Hepatic stellate cell (primary cell): Measurements from ENCODE around the gene TRIL.

Experiments used
- DNase-seq: peaks from one replicate; pipeline ENCODE4 v3.0.0; 2011; ENCODE audit warnings: low spot score

Gene TRIL

DNA sequence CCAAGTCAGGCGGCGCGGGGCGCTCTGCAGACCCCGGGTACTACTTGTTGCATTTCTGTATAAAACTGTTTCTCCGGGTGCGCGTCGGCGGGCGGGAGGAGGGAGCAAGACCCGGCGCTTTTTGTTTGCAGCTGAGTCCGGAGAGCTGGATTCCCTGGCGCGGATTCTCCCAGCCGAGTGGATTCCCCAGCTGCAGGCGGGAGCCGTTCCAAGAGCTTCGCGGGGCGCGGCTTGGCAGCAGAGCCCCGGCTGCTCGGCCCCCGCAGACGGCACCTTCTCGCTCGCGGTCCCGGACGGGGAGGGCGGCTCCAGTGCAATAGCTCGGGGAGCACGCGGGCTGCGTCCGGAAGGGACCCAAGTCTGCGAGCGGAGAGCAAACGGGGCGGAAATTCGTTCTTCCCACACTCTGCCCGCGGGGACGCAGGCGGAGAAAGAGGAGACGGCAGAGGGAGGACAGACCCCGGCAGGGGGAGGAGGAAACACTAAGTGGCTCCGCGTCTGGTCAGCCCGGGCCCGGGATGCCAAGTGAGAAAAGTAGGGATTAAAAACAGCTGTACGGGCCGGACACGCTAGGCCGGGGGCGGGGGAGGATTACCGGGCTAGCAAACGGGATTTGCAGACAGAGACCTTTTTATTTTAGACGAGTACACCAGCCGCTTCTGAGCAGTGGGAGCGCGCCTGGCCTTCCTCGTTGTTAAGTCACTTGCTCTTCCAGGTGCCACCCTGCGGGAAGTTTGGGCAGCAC is at the start of gene TRIL:
TRIL (minus strand) TSS at position 96 of the 745 bp plus-strand sequence. CDS start 284 bp downstream, outside the sequence.
- DNase-seq, result peak; percentile 43

DNA sequence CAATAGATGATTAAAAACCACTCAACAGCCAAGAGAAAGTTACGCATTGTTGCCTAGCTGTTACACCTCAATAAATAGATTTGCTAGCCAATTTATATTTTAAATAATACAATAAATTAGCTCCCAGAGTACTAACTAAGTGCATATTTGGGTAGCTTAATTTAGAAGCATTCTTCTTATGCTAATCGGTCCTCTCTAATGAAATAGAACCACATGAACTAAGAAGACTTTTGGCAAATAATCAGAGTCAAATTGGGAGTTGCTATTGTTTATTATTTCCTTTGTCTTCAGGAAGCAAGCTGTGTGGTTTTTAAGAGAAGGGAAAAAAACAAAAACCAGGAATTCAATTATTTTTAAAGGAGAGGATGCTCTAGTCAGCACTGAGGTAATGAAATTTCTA is 49.0 kb upstream of the TRIL start:
- no peak for DNase-seq

DNA sequence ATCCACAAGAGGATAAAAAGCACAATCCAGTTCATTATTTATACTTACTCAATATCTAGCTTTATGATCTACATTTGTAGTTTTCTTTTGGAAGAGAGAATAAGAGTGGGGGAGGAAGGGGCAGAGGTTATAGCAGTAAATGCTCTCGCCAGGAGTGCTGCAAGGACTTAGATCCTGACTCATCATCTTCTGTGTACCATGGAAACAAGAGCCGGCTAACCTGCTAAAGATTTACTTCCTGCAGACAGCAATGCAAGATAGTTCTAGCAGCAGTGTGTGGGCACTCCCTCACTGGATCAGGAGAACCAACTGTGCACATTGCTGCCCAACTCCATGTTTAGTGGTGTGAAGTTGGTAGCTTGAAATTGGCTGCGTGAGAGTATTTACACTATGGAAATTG is 47.7 kb upstream of the TRIL start:
- no peak for DNase-seq

- DNase-seq, result no peak
Measured at GRCh38 chr7:29005406-29005805, 47.3 kb upstream of the TRIL start.

- DNase-seq, result no peak
Measured at GRCh38 chr7:29003703-29004102, 45.6 kb upstream of the TRIL start.

GRCh38 chr7:29000717-29001076 is 42.6 kb upstream of the TRIL start:
- no peak for DNase-seq

GRCh38 chr7:28999895-29000716 is 42.0 kb upstream of the TRIL start:
- no peak for DNase-seq

DNA sequence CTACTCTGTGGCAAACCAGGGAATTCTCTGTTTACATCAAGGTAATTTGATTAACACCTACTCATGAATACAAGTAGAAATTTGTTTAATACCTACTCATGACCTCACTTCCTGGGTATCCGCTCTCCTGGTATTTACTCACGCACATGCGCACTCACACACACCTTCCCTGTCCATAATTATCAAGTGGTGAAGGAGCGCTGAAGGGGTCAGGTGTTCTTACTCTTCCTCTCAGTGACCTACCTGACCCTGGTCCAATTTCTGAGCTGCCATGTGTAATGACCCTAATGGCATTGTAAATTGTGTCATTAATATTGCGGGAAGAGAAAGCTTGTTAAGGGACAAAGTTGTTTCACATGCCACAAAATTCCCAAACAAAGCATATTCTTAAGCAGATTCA is 41.3 kb upstream of the TRIL start:
- no peak for DNase-seq

- no peak for DNase-seq
Measured at GRCh38 chr7:28998105-28998504, 40.0 kb upstream of the TRIL start.

DNA sequence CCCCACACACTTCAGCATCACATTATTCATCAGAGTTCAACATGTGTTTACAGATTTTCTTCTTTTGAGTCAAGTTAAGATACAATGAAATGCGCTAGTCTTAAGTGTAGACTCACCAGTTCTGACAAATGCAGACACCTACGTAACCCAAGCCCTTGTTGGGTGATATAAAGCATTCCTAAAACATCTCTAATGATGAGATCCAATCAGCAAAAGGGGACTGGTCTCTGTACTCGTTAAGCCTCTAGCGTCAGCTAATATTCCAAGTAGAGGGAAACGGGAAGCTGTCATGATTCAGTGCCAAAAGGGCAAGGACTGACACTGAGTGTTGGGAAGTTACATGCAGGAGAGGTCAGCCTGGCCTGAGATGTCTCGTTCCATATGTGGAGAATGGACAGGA is 38.7 kb upstream of the TRIL start:
- DNase-seq, result no peak

DNA sequence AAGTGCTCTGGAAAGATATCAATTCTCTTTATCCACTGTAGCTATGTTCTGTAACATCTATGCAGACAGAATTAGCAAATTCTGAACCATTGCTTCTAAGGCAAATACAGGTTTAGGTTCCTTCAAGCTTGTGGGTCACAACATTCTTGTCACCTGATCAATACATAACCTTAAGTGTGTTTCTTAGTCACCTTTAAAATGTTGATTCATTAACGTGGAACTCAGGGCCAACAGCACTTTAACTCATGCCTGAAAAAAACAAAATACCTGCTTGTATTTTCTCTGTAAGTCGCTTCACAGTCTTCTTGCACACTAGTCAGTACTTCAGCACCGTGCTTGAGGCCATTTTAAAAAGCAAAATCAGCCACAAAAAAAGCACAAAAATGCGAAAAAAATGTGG is 35.2 kb upstream of the TRIL start:
- DNase-seq, result no peak

DNA sequence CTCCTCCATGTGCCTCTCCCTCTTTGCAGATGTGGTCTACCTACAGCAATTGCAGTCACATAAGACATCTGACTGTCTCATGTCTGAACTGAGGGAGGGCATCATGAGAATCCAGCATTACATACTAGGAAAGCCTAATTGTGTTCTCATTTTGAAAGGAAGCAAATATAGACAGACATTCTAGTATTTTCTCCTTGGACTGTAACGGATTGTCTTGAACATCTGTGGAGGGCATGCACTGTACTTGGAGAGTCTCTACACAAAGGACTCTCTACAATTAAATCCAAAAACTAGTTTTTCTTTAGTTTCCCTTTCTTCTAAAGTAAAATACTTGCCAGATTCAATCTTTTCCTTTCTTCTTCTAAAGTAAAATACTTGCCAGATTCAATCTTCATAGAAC is 34.7 kb upstream of the TRIL start:
- DNase-seq, result no peak

DNA sequence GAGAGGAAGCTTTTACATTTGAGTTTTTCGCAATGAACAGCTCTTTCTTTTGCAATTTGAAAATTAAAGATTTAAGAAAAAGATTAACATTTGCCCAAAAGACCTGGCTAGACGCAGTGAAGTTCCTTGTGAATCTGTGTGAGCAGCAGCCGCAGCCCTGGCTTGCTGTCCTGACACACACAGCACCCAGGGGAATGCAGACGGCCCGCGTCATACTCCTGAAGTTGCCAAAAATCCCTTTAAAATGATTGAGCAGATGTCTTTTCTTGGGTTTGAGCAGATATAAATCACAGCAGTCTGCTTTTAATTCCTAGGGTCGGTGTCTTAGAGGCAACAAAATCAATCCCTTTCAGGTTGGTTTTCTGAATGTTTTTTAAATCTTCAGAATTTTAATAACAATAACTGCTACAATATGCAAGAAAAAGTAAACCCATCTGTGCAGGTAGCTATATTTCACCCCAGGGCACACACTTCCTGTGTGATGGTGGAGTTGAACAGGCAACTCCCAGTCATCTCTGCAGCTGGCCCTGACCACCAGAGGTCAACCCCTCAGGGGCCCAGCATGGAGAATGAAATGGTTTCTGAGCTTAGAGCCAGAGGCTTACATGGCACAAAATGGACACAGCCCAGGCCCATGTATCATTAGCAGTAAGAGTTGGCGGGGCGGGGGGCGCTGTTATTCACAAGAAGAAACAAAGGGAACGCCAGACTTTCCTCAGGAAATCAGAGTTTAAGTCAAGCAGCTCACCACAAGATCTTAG is 32.2 kb upstream of the TRIL start:
- no peak for DNase-seq

- DNase-seq, result no peak
Measured at GRCh38 chr7:28989211-28989980, 31.3 kb upstream of the TRIL start.

DNA sequence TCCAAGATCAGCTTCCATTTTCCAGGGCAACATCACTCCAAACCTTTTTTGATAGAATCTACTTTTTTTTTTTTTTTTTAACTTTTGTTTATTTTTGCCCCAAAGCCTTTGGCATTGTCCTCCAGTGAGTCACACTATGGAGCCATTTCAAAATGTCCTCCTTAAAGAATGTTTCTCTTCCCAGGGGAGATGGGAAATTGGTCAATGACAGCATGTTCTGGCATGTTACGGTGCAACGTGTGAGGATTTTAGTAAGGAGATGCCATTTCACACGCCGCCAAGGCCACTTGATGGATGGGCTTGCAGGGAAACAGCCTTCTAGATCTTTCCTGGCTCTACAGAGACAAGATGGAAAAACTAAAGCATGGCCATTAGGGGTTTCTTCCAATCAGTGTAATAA is 30.7 kb upstream of the TRIL start:
- peak; percentile 42 for DNase-seq

- DNase-seq, result no peak
Measured at GRCh38 chr7:28988091-28988490, 30.0 kb upstream of the TRIL start.

DNA sequence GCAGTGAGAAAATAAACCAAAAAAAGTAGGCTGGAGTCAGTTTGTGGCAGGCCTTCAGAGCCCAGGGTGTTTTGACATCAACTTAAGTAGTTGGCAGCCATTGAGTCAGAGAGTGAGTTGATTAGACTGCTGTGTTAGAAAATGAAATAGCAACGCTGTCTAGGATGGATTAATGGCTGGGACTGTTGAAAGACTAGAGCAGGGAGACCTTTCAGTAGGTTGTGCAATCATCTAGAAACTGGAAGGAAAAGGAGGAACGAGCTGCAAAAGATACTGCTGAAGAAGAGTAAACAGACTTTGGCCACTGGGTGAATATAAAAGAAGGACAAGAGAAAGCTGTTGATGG is 28.6 kb upstream of the TRIL start:
- DNase-seq, result no peak

DNA sequence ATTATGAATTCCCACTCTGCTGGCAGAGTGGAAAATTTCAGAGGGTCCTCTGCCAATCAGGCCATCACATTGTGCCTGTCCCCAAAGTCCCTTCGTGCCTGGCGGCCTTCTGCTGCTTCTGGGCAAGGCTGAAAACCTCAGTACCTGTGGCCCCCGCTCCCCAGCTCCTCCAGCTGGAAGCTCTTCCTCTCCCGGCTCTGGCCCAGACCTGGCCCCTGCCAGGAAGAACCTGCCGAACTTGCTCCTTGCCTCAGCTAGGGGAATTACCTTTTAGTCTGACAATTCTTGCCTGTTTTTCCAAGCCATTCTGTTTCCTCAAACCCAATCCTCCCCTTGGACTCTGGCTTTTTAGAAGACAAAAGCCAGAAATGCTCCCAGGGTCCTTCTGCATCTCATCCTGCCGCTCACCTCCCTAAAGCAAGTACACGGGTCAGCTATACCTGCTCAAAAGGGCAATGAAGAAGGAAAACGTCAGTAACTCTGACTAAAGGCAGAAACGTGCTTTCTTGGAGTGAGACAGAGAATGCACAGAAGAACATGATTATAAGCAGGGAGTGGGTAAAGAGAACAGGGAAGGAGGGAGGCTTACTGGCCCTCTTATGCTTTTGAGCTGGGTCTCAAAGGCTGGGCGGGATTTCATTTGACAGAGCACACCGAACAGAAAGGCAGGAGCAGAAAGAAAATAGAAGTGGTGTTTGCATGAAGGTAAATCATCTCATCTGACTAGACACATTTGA is 28.1 kb upstream of the TRIL start:
- DNase-seq, result no peak

GRCh38 chr7:28984631-28985030 is 26.5 kb upstream of the TRIL start:
- DNase-seq, result peak; percentile 56

DNA sequence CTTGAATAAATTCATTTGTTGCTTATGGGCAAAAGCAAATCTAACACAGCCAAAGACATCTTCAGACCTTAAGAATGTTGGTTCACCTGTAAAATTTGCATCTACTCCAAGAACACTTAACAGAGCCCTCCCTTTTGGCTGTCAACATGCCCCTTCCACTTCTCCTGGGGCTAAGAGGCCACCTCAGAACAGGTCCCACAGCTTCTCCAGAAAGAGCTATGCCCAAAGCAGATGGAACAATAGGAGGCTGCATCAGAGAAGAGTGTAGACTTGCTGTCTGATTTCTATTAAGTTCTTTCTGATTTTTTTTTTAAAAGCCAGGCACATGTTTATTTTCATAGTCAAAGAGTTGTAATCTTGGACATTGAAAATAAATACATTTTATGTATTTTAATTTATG is 26.1 kb upstream of the TRIL start:
- no peak for DNase-seq

- no peak for DNase-seq
Measured at GRCh38 chr7:28983396-28984190, 25.5 kb upstream of the TRIL start.
